ENCODE results near the gene COL17A1.

Gene COL17A1

DNA sequence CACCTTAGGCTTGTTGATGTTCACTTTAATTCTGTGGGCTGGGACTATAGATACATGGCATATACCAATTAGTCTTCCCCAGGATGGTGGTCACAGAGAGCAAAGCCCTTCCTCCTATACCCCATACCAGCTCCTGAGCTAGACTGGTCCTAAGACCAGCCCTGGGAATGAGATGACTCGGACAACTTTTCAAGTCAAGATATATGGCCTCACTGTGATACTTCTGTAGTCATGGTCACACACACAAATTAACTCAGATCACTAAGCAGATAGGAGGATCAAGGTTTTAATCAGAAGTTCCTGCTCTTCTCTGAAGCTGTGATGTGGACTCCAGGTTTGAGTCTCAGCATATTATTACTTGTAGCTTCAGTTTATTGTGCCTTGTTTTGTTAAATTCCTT lies 65.7 kb downstream of the COL17A1 start:
- in situ Hi-C loops (cut with HindIII; ENCODE audit: low pct_ligation_motif_present, low sequenced_read_pairs) = no loop called here
- H3K27ac ChIP-seq = no peak overlapping the region
- no peaks in the 10 kb centered on the region for H3K27me3 ChIP-seq (replicated peaks)
- DNase-seq = no peak
- TF ChIP-seq, protein P1, sequence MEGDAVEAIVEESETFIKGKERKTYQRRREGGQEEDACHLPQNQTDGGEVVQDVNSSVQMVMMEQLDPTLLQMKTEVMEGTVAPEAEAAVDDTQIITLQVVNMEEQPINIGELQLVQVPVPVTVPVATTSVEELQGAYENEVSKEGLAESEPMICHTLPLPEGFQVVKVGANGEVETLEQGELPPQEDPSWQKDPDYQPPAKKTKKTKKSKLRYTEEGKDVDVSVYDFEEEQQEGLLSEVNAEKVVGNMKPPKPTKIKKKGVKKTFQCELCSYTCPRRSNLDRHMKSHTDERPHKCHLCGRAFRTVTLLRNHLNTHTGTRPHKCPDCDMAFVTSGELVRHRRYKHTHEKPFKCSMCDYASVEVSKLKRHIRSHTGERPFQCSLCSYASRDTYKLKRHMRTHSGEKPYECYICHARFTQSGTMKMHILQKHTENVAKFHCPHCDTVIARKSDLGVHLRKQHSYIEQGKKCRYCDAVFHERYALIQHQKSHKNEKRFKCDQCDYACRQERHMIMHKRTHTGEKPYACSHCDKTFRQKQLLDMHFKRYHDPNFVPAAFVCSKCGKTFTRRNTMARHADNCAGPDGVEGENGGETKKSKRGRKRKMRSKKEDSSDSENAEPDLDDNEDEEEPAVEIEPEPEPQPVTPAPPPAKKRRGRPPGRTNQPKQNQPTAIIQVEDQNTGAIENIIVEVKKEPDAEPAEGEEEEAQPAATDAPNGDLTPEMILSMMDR (IDR thresholded peaks at IDR 0.05; ENCODE audit: low read depth, low read length, missing control alignments) = no peak
- H3K36me3 ChIP-seq (replicated peaks) = peaks cover 38% of the 10 kb centered on the region
- no peak overlapping the region for H3K4me3 ChIP-seq (ENCODE audit: low read depth, low read length)

DNA sequence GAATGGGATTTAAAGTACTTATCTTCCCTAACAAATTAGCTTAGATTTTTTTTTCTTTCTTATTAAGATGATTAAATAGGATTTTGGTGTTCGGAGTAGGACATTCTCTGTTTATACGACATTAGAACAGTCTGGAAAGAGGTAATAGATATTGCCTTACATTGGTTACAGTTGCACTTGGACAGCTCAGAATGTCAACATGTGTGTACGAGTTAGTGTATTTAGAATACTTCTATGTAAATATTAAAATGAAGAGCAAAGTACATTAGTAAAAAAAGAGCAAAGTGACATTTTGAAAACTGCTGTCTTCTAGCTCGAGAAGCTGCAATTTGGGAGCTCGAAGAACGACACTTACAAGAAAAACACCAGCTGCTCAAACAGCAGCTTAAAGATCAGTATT lies 67.2 kb downstream of the COL17A1 start:
- DNase-seq = no peak
- Histone ChIP-seq H3K27me3 (replicated peaks) (no peaks in the 10 kb centered on the region), H3K36me3 (replicated peaks) (peaks cover 29% of the 10 kb centered on the region), H3K4me3 (ENCODE audit: low read depth, low read length) (no peak overlapping the region), H3K27ac (no peak overlapping the region)
- TF ChIP-seq, protein P1 (IDR thresholded peaks at IDR 0.05; ENCODE audit: low read depth, low read length, missing control alignments) = no peak
- in situ Hi-C loops (cut with HindIII; ENCODE audit: low pct_ligation_motif_present, low sequenced_read_pairs) = no loop called here

DNA sequence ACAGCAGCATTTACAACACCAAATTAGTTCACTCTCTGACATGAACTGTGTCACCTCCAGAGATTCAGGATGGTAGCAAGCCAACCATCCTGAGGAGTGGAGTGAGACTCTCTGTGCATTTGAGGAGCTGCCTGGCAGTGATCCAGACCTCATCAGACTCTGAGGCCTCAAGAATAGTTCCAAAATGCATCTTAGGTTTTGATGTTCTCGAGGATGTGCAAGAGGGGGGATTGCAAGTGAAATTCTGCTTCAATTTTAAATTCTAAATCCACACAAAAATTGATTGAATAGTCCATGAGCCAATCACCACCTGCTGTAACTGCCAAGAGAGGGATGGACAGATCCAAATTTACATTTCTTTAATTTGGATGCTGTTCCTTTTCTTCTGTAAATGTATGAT lies 69.0 kb downstream of the COL17A1 start:
- TF ChIP-seq, protein P1 (IDR thresholded peaks at IDR 0.05; ENCODE audit: low read depth, low read length, missing control alignments) = no peak
- Histone ChIP-seq H3K36me3 (replicated peaks) (peaks cover 18% of the 10 kb centered on the region), H3K4me3 (ENCODE audit: low read depth, low read length) (no peak overlapping the region), H3K27ac (no peak overlapping the region), H3K27me3 (replicated peaks) (no peaks in the 10 kb centered on the region)
- in situ Hi-C loops (cut with HindIII; ENCODE audit: low pct_ligation_motif_present, low sequenced_read_pairs) = no loop called here
- no peak for DNase-seq

DNA sequence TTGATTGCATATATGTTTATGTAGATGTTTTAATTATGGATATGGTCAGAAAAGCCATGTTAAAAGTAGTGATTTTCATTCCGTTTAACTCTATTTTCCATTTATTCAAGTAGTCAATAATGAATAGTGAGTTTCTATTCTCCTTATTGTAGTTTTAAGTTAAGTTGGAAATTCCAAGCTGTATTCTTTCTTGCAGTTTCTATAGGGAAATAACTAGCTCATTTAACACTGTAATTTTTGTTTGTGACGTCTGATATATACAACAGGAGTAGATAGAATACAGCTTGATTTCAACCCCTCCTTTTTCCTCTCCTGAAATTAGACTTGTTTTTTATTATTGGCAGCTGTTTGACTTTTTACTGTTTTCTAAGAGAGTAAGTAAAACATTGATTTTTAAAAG lies 71.5 kb downstream of the COL17A1 start:
- TF ChIP-seq, protein P1 (IDR thresholded peaks at IDR 0.05; ENCODE audit: low read depth, low read length, missing control alignments) = no peak
- peaks cover 4% of the 10 kb centered on the region for H3K36me3 ChIP-seq (replicated peaks)
- H3K27ac ChIP-seq = no peak overlapping the region
- DNase-seq = no peak
- H3K4me3 ChIP-seq (ENCODE audit: low read depth, low read length) = no peak overlapping the region
- in situ Hi-C loops (cut with HindIII; ENCODE audit: low pct_ligation_motif_present, low sequenced_read_pairs) = no loop called here
- no peaks in the 10 kb centered on the region for H3K27me3 ChIP-seq (replicated peaks)

DNA sequence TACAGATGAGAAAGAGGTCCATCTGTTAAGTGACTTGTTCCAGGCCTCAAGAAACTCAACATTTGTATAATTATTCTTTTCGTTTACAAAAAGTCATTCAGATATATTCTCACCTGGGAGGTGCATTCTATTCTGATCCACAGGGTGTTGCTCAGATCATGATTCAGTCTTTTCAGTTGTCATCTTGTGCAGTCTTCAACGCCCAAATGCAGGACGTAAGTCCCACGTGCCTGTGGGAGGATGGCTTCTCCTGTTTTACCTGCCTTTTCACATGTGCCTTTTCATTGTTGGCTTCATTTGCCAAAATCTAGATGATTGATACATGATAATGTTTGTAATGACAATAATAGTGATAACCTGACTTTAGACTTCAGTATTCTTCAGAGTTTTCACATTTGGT lies 72.2 kb downstream of the COL17A1 start:
- no peak overlapping the region for H3K27ac ChIP-seq
- no peaks in the 10 kb centered on the region for H3K27me3 ChIP-seq (replicated peaks)
- H3K36me3 ChIP-seq (replicated peaks) = peaks cover 2% of the 10 kb centered on the region
- no peak for DNase-seq
- TF ChIP-seq, protein P1 (IDR thresholded peaks at IDR 0.05; ENCODE audit: low read depth, low read length, missing control alignments) = no peak
- in situ Hi-C loops (cut with HindIII; ENCODE audit: low pct_ligation_motif_present, low sequenced_read_pairs) = no loop called here
- H3K4me3 ChIP-seq (ENCODE audit: low read depth, low read length) = no peak overlapping the region

DNA sequence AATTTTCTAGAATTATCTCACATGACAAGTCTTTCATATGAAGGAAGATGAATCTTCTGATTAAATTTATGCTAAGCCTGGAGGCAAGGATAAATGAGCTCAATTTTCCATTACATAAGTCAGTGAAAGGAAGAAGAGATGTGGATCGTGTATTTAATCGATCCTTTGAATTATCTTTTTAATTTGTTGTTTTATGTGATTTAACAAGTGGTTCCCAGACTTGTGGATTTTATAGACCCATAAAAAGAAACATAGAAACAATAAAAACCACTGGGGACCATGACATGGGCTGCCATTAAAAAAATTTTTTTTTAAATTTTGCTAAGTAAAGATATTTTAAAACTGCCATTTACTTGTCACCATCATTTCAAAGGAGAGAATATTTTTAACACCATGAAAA lies 73.8 kb downstream of the COL17A1 start:
- H3K27ac ChIP-seq = no peak overlapping the region
- H3K4me3 ChIP-seq (ENCODE audit: low read depth, low read length) = no peak overlapping the region
- no peak for DNase-seq
- H3K36me3 ChIP-seq (replicated peaks) = peaks cover 2% of the 10 kb centered on the region
- no peaks in the 10 kb centered on the region for H3K27me3 ChIP-seq (replicated peaks)
- TF ChIP-seq, protein P1 (IDR thresholded peaks at IDR 0.05; ENCODE audit: low read depth, low read length, missing control alignments) = no peak
- in situ Hi-C loops (cut with HindIII; ENCODE audit: low pct_ligation_motif_present, low sequenced_read_pairs) = no loop called here
